ENCODE measurements around the gene THG1L.
"Not testable (repeated sequence)": the region's sequence is repeated elsewhere in the genome, so short reads cannot be mapped to it uniquely, and the experiment has no call there.

Gene THG1L

DNA sequence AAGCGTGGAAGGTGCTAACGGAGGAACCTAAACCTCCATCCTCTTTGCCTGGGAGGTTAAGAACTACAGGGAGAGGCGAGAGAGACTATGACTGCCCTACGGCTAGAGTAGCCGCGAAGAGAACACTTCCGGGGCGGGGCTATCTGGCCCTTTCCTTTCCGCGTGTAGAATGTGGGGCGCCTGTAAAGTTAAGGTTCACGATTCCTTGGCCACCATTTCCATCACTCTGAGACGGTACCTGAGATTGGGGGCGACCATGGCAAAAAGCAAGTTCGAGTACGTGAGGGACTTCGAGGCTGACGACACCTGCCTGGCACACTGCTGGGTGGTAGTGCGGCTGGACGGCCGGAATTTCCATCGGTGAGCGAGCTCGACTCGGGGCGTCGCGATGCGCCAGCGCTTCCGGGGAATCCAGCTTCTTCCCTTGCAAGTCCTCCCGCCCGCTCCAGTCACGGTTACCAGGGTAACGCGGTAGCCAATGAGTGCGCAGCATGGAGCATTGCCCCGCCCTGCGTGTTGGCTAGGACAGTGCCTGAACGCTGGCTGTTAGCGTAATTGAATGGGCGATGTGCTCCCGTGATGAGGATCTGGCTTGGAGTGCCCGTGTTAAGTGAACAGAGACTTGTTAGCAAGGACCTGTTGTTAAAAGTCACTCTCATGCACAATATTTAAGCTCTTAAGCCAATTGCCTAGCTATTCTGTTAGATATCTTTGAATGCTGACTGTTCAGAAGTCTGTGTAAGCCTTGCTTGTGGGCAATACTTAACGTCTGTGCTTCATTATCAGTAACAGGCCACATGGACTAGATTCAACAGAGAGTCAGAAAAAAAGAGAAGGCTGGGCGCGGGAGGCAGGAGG, at the start of gene THG1L:
Gene THG1L, plus strand, starts transcription at position 149 of the 858 bp plus-strand sequence. Its CDS starts 21 bp downstream, at position 170.
- DNase-seq (ENCODE audit: insufficient read length, low spot score) (peak; percentile 97), FAIRE-seq (peak; percentile 98)

DNA sequence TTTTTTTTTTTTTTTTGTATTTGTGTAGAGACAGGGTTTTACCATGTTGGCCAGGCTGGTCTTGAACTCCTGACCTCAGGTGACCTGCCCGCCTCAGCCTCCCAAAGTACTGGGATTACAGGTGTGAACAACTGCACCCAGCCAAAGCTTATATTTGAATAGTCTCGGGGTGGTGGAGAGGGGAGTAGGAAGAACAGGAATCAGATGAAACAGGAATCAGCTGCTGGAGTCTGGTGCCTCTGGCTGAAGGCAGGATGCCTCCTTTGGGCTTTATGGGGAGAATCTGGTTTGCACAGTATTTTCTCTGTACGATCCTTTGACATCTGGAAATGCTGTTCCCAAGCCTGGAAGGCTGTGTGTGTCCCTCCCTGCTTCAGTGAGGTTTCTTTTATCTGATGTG, 49.0 kb upstream of the THG1L start:
- DNase-seq (ENCODE audit: insufficient read length, low spot score) (no peak), FAIRE-seq (no peak)

DNA sequence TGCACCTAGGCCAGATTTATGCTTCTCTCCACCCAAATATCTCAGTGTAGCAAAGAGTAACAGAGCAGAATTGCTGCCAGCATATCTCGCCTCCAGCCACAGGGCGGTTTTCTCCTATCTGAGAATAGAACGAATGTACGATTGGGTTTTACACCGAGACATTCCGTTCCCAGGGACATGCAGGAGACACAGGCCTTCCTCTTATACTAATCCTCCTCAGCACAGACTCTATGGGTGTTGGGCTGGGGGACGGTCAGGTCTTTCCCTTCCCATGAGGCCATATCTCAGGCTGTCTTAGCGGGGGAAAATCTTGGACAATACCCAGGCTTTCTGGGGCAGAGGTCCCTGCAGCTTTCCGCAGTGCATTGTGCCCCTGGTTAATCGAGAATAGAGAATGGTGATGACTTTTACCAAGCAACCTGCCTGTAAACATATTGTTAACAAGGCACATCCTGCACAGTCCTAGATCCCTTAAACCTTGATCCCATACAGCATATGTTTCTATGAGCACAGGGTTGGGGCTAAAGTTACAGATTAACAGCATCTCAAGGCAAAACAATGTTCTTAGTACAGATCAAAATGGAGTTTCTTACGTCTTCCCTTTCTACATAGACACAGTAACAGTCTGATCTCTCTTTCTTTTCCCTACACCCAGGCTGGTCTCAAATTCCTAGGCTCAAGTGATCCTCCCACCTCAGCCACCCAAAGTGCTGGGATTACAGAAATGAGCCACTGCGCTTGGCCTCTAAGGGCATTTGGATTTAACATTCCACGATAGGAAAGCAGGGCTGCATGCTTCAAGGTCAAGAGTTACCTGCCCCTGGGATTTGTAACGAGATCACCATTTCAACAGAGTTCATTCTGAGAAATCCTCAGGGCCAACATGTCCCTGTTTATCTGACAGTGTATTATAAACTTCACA, 44.7 kb upstream of the THG1L start:
- DNase-seq (ENCODE audit: insufficient read length, low spot score): not testable (repeated sequence)

DNA sequence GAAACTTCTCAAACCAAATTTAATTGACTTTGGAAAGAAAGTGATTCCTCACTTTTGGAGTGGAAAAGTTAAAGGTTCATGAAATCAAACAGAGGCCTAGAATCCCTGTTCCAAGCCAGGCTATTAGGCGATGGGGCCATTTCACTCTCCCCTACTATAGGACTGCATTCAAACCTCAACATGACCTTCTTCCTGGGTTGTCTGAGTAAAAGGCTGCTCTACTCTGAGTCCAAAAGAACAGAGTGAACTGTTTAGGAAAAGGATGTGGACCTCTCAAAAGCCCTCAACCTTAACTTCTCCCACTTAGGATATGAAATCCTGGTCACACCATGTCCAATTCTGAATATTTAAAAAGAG, 44.0 kb upstream of the THG1L start:
- FAIRE-seq (no peak), DNase-seq (ENCODE audit: insufficient read length, low spot score) (no peak)

More for the DNA sequence above, 44.7 kb upstream of the THG1L start:
- not testable (repeated sequence) for FAIRE-seq

DNA sequence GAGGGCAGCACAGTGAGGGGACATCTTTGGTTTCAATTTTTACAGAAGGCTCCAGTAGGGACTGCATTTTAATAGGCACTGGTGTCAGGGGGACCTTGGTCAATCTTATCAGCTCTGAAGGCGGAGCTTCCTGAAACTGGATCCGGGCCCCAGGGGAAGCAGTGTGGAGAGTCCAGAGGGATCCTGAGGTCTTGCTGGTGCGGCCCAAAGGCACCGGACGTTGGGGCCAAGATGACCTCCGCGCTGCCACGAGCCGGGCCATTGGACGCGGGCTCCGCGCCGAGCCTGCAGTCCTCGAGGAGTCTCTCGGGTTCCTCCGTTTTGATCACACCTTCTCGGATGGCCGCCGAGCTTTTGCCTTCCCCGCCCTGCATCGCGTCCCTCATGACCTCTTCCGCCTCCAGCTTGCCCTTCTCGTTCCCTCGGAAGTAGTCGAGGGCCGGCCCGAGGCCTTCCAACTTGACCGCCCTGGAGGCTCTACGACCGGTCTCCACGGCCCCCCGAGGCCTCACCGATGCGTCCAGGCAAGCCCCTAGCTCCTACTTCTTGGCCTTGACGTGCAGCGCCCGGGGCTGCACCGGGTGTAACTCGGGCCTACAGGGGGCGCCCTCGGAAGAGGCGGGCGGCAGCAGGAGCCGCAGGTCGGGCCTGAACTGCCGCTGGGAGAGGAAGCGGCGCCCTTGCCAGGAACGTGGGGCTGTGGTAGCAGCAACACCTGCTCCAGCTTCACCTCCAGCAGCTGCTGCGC, 41.1 kb upstream of the THG1L start:
- DNase-seq (ENCODE audit: insufficient read length, low spot score): no peak
- no peak for FAIRE-seq

DNA sequence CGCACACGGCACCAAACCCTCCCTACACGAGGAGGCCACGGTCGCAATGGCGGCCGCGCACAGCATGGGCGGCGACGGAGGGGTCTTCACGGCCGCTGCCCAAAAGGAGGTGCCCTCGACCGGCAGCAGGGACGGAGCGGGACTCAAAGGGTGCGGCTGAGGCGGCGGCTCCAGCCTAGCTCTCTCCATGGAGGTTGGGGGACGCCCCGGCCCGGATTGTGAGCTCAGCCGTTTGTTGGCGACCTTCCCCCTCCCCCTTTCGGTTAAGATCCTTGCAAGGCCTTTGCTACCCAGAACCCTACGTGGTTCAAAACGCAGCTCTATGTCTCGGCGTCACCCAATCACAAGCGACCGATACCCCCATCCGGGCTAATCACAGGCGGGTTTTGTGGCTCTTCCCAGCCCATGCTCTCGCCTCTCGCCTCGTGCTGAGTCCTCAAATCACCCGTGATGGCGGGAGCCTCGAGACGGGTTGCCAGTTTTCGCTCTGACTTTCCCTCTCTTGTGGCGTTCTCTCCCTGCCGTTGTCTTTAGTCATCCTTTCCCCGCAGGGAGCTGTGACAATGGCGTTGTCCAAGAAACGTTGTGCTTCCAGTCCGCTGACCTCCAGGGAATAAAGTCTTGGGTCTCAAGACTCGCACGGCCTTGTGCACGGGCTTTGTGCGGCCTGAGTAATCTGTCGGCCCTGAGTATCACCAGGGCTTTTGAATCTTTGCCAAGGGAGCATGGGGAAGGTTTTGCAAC, 40.4 kb upstream of the THG1L start:
- FAIRE-seq (no peak), DNase-seq (ENCODE audit: insufficient read length, low spot score) (no peak)

DNA sequence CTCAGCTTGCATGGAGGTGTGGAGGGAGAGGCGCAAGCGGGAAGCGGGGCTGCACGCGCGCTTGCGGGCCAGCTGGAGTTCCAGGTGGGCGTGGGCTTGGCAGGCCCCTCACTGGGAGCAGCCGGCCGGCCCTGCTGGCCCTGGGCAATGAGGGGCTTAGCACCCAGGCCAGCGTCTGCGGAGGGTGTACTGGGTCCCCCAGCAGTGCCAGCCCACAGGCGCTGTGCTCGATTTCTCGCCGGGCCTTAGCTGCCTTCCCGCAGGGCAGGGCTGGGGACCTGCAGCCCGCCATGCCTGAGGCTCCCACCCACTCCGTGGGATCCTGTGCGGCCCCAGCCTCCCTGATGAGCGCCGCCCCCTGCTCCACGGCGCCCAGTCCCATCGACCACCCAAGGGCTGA, 37.4 kb upstream of the THG1L start:
- DNase-seq (ENCODE audit: insufficient read length, low spot score); FAIRE-seq: not testable (repeated sequence)

DNA sequence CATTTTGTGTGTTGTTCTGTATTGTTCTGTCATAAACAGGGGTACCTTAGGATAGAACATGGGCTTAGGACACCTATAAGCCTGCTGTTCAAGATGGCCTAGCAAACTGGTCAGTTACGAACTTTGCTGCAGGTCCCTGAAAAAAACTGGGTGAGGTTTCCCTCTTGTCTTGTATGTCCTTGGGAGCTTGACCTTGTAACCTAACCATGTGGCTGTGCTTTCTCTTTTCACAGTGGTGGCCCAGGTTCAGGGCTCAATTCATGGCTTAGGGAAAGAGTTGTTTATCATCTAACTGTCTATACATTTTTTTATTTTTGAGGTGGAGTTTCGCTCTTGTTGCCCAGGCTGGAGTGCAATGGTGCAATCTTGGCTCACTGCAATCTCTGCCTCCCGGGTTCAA, 35.1 kb upstream of the THG1L start:
- FAIRE-seq; DNase-seq (ENCODE audit: insufficient read length, low spot score): not testable (repeated sequence)

DNA sequence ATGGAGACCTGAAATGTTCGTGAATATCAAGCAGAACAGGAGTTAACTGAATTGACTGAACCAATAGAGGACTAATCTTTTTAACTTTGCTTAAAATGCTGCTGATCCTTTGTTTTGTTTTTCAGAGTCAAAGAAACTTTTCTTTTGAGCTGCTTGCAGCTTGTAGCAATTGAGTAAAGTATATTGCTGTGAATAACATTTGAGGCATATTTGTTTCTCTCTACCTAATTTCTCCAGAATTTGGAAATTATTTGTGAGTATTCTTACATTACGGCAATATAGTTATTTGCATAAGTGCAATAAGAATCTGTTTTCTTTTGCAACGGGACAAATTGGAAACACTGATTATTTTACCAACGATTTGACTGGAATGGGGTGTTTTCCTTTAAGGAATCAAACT, 32.5 kb upstream of the THG1L start:
- not testable (repeated sequence) for DNase-seq (ENCODE audit: insufficient read length, low spot score); FAIRE-seq

DNA sequence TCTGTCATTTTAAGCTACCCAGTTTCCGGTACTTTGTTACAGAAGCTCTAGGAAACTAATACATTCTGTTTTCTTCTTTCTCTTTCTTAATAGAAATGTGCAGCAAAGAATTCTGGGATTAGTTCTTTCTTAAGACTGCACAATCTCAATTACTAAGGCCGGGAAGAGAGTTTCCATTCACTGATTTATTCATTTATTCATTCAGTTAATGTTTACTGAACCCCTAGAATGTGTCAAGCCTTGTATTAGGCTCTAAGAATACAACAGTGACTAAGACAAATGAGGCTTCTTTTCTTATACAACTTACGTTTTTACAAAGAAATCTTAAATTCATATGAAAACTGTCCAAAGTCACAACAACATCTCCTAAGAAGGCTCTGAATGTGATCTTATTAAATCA, 27.5 kb upstream of the THG1L start:
- DNase-seq (ENCODE audit: insufficient read length, low spot score): no peak
- FAIRE-seq: no peak

DNA sequence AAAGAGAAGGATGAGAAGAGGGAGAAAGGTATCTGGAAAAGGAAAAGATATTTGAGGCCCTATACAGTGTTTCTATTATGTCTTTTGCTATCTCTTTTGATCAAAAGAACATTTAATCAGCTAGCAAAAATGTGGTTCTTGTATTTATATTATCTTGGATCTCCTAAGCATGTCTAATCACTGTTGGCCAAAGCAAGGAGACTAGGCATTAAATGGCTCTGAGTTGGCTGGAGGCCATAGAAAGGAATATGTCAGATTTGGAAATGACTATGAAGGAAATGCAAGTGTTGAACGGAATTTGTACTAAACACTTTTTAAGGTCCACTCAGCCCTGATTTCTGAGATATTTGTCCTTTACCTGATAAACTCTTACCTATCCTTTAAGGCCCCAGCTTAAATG, 22.4 kb upstream of the THG1L start:
- FAIRE-seq: no peak
- no peak for DNase-seq (ENCODE audit: insufficient read length, low spot score)

DNA sequence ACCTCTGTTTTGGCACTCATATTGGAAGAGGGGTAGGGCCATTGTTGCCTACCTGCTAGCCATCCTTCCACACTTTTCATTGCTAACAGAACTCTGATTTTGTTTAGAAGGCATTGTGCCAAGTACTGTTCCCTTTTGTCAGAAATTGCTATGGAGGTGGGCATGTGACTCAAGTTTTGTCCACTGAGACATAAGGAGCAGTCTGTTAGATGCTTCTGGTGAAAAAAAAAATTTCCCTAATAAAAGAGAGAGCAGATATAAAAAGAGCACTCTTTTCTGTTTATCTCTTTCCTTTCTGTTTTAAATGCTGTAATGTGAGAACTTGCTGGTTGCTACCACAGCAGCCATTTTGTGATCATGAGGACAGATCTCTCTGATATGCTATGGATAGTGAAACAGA, 21.9 kb upstream of the THG1L start:
- DNase-seq (ENCODE audit: insufficient read length, low spot score) (no peak), FAIRE-seq (no peak)

DNA sequence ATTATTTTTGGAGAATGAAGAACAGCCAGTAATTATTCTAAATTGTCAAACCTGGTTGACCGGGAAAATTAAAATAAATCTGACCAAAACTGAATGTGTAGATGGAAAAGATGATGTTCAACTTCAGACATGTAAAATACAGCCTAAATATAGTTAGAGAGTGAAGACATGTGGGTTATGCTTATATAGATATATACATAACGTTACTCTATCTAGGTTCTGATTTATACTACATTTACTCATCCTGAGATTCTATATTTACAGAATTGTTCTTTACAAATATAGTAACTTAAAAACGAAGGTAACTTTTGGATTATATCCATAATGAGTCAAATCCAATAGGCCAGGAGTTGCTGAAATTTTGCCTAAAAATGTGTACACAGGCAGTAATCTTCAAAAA, 20.8 kb upstream of the THG1L start:
- DNase-seq (ENCODE audit: insufficient read length, low spot score): no peak
- FAIRE-seq: no peak

DNA sequence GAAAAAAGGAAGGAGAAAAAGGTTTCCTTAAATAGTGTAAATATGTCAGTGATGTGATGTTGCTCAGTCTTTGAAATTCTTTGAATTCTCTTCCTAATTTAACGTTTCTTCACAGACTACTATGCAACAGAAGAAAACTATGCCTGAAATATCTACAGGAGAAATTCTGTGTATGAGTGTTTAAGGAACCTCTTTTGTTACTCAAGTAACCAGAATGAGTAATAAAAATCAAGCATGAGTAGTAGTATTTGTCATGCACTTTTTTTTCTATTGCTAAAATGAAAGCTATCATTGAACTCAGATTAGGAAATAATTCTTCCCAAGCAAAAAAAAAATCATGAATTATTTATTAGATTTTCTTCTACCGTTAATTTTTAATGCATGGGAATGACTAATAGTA, 20.3 kb upstream of the THG1L start:
- FAIRE-seq (no peak), DNase-seq (ENCODE audit: insufficient read length, low spot score) (no peak)

DNA sequence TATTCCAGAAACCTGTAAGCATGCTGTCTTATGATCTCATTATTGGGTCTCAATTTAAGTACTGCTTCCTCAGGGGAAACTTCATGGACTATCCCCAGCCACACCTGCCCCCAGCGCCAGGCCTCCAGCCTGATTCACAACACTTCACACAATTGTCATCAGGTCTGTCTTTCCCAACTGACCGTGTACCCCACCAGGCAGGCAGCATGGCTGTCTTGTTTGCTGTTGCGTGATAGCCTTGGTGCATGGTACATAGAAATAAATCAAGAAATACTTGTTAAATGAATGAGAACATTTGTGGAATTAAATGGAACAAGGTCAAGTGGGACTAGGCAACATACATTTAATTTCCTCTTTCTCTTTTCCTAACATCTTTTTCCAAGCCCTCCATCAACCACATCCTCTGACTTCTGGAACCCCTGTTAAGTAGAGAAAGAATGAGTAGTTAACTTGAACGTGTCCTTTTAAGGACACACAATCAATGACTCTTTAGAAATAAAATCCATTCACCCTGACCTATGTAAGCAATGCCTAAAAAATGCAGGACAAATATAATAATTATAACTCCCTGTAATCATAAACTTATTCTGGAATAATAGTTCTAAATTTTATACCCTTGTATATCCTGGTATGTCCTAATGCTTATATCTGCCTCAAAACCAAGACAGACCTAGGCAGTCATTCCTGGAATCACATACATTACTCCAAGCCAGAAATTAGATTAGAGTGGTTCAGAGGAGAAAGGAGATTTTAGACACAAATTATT, 17.2 kb upstream of the THG1L start:
- no peak for FAIRE-seq
- no peak for DNase-seq (ENCODE audit: insufficient read length, low spot score)

DNA sequence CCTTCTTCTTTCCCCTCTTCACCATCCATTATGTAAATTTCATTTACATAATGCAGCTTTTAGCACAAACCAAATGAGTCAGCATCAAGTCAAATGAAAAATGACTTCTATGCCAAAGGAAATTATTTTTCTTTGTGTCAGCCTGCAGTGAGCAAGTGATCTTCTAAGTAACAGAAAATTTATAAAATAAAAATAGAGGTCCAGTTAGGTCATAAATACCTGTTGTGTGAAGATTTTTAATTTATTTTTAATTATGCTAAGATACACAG, 16.7 kb upstream of the THG1L start:
- FAIRE-seq (no peak), DNase-seq (ENCODE audit: insufficient read length, low spot score) (no peak)

DNA sequence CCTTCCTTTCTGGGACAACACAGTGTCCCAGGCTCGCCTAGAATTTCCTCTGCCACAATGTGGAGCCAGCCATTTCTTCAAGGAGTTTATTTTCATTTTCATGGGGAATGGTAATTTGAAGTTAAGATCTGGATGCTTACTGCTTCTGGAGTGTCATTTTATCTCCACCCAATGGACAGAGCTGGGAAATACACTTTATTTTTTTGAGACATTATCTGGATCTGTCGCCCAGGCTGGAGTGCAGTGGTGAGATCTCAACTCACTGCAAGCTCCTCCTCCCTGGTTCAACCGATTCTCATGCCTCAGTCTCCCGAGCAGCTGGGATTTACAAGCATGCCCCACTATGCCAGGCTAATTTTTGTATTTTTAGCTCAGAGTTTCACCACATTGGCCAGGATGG, 12.7 kb upstream of the THG1L start:
- FAIRE-seq (no peak), DNase-seq (ENCODE audit: insufficient read length, low spot score) (peak; percentile 57)

DNA sequence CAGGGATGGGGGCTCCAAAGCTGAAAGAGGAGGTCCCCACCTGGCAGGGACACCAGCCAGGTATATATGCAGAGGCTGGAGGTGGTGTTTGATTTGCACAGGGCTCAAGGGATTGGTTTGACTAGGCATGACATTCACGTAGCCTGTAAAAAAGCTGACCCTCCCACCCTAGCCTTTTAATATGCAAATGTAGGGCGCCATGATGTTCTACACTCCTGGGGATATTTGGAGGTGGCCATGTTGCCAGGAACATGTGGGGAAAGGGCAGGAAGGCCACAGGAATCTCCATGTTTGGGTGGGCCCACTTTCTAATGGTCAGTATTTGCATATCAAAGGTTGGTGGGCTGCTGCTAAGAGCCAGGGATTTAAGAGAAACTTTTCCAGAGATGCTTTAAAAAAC, 12.0 kb upstream of the THG1L start:
- FAIRE-seq (no peak), DNase-seq (ENCODE audit: insufficient read length, low spot score) (no peak)

DNA sequence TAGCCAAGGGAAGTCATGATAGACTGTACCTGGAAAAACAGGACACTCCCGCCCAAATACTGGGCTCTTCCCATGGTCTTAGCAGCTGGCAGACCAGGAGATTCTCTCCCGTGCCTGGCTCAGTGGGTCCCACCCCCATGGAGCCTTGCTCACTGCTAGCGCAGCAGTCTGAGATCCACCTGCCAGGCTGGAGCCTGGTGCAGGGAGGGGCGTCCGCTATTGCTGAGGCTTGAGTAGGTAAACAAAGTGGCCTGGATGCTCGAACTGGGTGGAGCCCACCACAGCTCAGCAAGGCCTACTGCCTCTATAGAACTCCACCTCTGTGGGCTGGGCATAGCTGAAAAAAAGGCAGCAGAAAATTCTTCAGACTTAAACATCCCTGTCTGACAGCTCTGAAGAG, 10.1 kb upstream of the THG1L start:
- no peak for DNase-seq (ENCODE audit: insufficient read length, low spot score)
- FAIRE-seq: no peak

DNA sequence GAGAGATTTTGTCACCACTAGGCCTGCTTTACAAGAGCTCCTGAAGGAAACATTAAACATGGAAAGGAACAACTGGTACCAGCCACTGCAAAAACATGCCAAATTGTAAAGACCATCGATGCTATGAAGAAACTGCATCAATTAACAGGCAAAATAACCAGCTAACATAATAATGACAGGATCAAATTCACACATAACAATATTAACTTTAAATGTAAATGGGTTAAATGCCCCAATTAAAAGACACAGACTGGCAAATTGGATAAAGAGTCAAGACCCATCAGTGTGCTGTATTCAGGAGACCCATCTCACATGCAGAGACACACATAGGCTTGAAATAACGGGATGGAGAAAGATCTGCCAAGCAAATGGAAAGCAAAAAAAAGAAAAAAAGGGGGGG, 8.3 kb upstream of the THG1L start:
- not testable (repeated sequence) for FAIRE-seq; DNase-seq (ENCODE audit: insufficient read length, low spot score)

Measured in HTR-8/SVneo (cell line).